T-helper 2 cell treated with Interferon-gamma antibody and Interleukin-4, amounts not matched to agents 5 μg/mL and 100 μg/mL, for 36 hours (primary cell): ENCODE measurements around the gene FHOD3.

Experiments used
- DNase-seq: peaks from one replicate; pipeline ENCODE4 v3.0.0; 2021; ENCODE audit warnings: low spot score
- H3K27ac Mint-ChIP-seq: one replicate; pipeline ENCODE4 v1.8.0; 2021; ENCODE audit warnings: mild to moderate bottlenecking, mixed read lengths
- H3K27me3 Mint-ChIP-seq: one replicate; pipeline ENCODE4 v1.8.0; 2021; ENCODE audit warnings: low read depth, mixed read lengths
- H3K36me3 Mint-ChIP-seq: one replicate; pipeline ENCODE4 v1.8.0; 2021; ENCODE audit warnings: low read depth, mixed read lengths
- H3K4me1 Mint-ChIP-seq: one replicate; pipeline ENCODE4 v1.8.0; 2021; ENCODE audit warnings: low read depth, mixed read lengths
- H3K4me3 Mint-ChIP-seq: one replicate; pipeline ENCODE4 v1.8.0; 2022; ENCODE audit warnings: mild to moderate bottlenecking, moderate library complexity, mixed read lengths
- H3K9me3 Mint-ChIP-seq: one replicate; pipeline ENCODE4 v1.8.0; 2021; ENCODE audit warnings: mixed read lengths

FHOD3 gene

DNA sequence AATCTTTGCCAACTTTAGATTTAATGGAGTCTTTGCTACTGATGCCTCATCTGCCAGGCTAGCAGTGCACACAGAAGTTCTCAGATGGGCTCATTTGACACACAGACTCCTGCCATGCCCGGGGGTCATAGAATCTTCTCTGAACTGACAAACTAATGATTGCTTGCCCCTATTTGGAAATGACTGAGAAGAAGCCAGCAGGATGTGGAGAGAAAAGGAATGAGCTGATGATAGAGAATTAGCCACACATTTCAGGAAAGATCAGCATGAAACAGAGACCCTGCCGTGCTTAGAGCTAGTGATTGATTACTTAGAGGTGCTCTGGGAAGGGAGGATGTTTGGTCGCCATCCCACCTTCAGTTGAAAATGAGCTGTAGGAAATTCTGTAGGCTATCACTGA lies 352.8 kb downstream of the FHOD3 start:
- Mint-ChIP-seq H3K36me3 (no peaks in the 10 kb centered on the region), H3K9me3 (no peaks in the 10 kb centered on the region), H3K4me3 (no peak overlapping the region), H3K27me3 (peaks cover 22% of the 10 kb centered on the region), H3K4me1 (no peaks in the 10 kb centered on the region), H3K27ac (no peak overlapping the region)
- no peak for DNase-seq

DNA sequence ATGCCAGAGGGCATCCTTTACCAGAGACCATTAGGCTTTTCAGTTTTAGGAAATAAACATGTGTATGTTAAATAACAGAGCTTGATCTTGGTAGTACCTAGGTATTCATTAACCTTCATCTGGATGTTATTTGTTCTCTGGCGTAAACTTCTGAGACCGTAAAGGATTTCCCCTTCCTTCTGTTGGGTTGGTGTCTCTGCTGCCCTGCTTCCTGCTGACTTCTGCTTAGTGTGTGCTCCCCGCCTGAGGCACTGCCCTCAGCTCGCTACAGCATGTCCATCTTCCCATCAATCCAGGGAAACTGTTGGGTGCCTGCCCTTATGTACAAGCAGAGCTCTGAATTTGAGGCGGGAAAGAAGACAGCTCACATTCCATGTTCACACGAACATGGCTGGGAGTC lies 353.4 kb downstream of the FHOD3 start:
- H3K9me3 Mint-ChIP-seq: no peaks in the 10 kb centered on the region
- DNase-seq: no peak
- H3K36me3 Mint-ChIP-seq: no peaks in the 10 kb centered on the region
- no peaks in the 10 kb centered on the region for H3K4me1 Mint-ChIP-seq
- no peak overlapping the region for H3K4me3 Mint-ChIP-seq
- H3K27ac Mint-ChIP-seq: no peak overlapping the region
- H3K27me3 Mint-ChIP-seq: peaks cover 22% of the 10 kb centered on the region

DNA sequence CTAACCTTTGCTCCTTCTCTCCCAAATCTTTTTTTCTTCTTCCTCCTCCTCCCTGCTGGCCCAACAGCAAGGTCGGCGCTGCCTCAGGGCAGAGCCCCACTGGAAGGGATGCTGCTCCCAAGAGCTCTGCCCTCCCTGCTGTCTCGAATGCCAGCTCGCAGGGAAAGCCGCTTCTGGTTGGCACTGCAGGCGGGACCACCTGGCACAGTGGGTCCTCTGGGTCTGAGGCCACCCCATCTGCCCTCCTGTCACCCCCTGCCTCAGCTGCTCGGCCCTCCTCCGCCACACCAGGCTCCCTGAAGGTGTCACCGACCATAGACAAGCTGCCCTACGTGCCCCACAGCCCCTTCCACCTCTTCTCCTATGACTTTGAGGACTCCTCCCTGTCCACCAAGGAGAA lies 355.0 kb downstream of the FHOD3 start:
- DNase-seq: no peak
- Mint-ChIP-seq H3K27me3 (peaks cover 20% of the 10 kb centered on the region), H3K9me3 (no peaks in the 10 kb centered on the region), H3K4me3 (no peak overlapping the region), H3K4me1 (no peaks in the 10 kb centered on the region), H3K36me3 (no peaks in the 10 kb centered on the region), H3K27ac (no peak overlapping the region)

DNA sequence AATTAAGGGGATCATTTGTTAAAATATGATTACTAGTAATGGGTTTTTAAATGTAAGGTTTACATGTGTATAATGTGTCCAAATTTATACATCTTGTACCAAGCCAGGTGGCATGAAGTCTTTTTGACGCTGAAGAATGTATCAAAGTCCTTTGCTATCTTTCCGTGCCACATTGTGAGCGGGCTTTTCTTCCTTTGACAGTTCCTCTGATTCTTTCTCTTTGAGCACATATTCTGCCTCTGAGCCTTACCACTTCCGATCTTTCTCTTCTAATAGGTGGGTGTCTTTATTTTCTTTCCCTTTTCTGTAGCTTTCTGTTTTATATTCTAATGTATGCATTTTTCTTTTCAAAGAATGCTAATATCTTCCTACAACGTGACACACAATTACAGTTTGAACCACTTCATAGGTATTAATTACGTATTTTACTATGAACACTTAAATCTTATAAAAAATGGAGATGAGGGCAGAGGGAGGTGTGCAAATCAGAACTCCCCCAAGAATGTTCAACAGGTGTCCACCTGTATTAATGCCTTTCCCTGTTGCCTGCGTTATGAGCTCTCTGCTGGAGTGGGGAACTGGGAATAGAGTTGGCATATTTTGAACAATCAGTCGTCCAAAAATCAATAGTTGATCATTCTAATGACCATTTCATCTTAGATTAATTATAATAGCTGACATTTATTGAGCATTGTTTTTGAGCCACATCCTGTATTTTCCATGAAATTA lies 355.8 kb downstream of the FHOD3 start:
- H3K9me3 Mint-ChIP-seq: no peaks in the 10 kb centered on the region
- H3K36me3 Mint-ChIP-seq: no peaks in the 10 kb centered on the region
- no peak for DNase-seq
- no peaks in the 10 kb centered on the region for H3K4me1 Mint-ChIP-seq
- peaks cover 20% of the 10 kb centered on the region for H3K27me3 Mint-ChIP-seq
- H3K27ac Mint-ChIP-seq: no peak overlapping the region
- H3K4me3 Mint-ChIP-seq: no peak overlapping the region

DNA sequence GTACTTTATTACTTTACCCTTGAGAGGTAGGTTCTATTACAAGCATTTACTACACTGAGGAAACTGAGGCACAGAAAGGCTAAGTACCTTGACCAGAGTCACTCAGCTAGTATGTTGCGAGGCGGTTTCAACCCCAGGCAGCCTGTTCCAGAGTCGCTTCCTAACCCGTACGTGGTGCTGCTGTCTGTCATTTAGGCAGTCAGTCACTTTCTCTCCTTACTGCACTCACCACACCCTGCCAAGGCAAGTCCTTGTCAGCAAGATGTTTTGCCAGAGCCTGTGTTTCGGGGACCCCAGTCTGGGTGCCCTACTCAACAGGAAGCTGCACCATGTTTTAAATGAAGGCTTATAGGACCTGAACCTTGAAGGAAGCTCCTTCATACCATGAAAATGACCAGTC lies 356.4 kb downstream of the FHOD3 start:
- Mint-ChIP-seq H3K4me1 (no peaks in the 10 kb centered on the region), H3K27me3 (peaks cover 20% of the 10 kb centered on the region), H3K4me3 (no peak overlapping the region), H3K27ac (no peak overlapping the region), H3K36me3 (no peaks in the 10 kb centered on the region), H3K9me3 (no peaks in the 10 kb centered on the region)
- no peak for DNase-seq

GRCh38 chr18:36655074-36655473 lies 357.6 kb downstream of the FHOD3 start:
- no peaks in the 10 kb centered on the region for H3K36me3 Mint-ChIP-seq
- peaks cover 14% of the 10 kb centered on the region for H3K27me3 Mint-ChIP-seq
- no peaks in the 10 kb centered on the region for H3K4me1 Mint-ChIP-seq

GRCh38 chr18:36655930-36656329 lies 358.4 kb downstream of the FHOD3 start:
- Mint-ChIP-seq H3K4me1 (no peaks in the 10 kb centered on the region), H3K9me3 (no peaks in the 10 kb centered on the region), H3K27me3 (peaks cover 10% of the 10 kb centered on the region), H3K36me3 (no peaks in the 10 kb centered on the region), H3K27ac (no peak overlapping the region), H3K4me3 (no peak overlapping the region)
- no peak for DNase-seq

More at GRCh38 chr18:36655074-36655473, 357.6 kb downstream of the FHOD3 start:
- Mint-ChIP-seq H3K4me3 (no peak overlapping the region), H3K9me3 (no peaks in the 10 kb centered on the region), H3K27ac (no peak overlapping the region)
- DNase-seq: no peak

GRCh38 chr18:36658611-36659010 lies 361.1 kb downstream of the FHOD3 start:
- Mint-ChIP-seq H3K36me3 (no peaks in the 10 kb centered on the region), H3K27me3 (peaks cover 5% of the 10 kb centered on the region), H3K9me3 (no peaks in the 10 kb centered on the region), H3K4me3 (no peak overlapping the region), H3K4me1 (no peaks in the 10 kb centered on the region), H3K27ac (no peak overlapping the region)
- no peak for DNase-seq

DNA sequence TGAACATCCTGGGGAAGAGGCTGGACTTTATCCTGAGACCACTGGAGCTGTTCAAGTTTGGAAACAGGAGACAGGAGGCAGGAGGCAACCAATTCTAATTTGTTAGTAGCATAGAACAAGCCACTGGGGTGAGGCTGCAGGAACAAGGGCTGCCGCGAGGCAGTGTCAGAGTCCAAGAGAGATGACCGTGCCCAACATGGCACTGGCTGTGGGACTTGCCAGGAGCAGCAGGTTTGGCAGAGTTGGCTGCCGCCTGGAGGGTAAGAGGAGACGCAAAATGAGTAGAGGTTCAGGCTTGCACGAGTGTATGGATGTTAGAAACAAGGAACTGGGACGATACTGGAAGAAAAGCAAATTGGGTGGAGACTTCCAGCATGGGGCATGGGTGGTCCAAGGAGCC lies 362.8 kb downstream of the FHOD3 start:
- no peak for DNase-seq
- Mint-ChIP-seq H3K4me3 (no peak overlapping the region), H3K4me1 (no peaks in the 10 kb centered on the region), H3K27ac (no peak overlapping the region), H3K9me3 (no peaks in the 10 kb centered on the region), H3K36me3 (no peaks in the 10 kb centered on the region), H3K27me3 (no peaks in the 10 kb centered on the region)

- Mint-ChIP-seq H3K4me1 (no peaks in the 10 kb centered on the region), H3K27me3 (no peaks in the 10 kb centered on the region), H3K27ac (no peak overlapping the region), H3K4me3 (no peak overlapping the region), H3K36me3 (no peaks in the 10 kb centered on the region), H3K9me3 (no peaks in the 10 kb centered on the region)
- DNase-seq: no peak
These were observed 364.5 kb downstream of the FHOD3 start for GRCh38 chr18:36661999-36662398.

DNA sequence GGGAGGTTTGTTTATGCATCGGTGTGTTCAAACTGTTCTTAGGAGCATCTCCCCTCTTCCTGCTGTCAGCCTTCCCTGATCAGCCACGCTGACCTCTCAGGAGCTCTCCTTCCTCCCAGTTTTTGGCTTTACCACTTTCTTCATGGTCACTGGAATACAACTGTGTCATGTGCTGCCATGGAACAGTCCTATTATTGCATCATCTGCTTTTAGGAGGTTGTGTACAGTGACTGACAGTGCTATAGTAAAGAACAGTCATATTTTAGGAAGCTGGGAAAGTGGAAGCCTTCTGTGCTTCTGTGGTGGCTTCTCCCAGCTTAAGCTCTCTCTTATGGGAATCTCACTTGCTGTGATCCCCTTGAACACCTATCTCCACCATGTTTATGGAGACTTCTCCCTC lies 365.8 kb downstream of the FHOD3 start:
- no peak overlapping the region for H3K4me3 Mint-ChIP-seq
- no peak for DNase-seq
- no peaks in the 10 kb centered on the region for H3K4me1 Mint-ChIP-seq
- no peaks in the 10 kb centered on the region for H3K36me3 Mint-ChIP-seq
- H3K9me3 Mint-ChIP-seq: no peaks in the 10 kb centered on the region
- peaks cover 2% of the 10 kb centered on the region for H3K27me3 Mint-ChIP-seq
- no peak overlapping the region for H3K27ac Mint-ChIP-seq

DNA sequence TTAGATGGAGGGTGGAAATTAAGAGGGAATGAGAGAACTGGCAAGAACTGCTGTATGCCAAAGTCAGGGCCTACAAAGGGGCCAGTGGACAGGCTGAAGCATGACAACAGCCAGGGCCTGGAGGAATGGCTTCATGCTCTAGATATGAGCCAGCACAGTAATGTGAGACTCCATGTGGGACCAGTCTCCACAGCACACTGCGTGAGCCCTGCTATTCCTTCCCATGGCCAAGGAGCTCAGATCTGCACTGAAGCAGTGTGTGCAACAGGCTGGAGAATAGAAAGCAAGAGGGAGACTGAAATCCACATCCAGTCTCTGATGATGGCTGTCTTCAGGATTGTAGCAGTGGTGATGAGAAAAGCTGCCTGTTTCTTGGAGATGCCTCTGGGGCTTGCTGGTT lies 368.4 kb downstream of the FHOD3 start:
- Mint-ChIP-seq H3K4me3 (no peak overlapping the region), H3K9me3 (no peaks in the 10 kb centered on the region), H3K4me1 (no peaks in the 10 kb centered on the region), H3K27ac (no peak overlapping the region), H3K27me3 (peaks cover 13% of the 10 kb centered on the region), H3K36me3 (no peaks in the 10 kb centered on the region)
- no peak for DNase-seq

- DNase-seq: no peak
- H3K36me3 Mint-ChIP-seq: no peaks in the 10 kb centered on the region
These were observed 370.3 kb downstream of the FHOD3 start for GRCh38 chr18:36667811-36668210.

DNA sequence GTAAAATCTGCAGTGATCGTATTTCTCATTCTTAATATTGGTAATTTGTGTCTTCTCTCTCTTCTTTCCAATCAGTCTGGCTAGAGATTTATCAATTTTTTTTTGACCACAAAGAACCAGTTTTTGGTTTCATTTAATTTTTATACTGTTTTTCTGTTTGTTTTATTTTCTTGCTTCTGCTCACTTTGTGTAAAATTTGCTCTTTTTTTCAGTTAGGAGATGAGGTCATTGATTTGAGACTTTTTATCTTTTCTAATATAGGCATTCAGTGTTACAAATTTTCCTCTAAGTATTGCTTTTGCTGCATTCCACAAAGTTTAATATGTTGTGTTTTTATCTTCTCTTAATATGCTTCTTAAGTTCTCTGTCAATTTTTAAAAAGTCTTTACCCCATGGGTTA lies 370.8 kb downstream of the FHOD3 start:
- H3K27me3 Mint-ChIP-seq: peaks cover 17% of the 10 kb centered on the region
- no peaks in the 10 kb centered on the region for H3K9me3 Mint-ChIP-seq
- H3K27ac Mint-ChIP-seq: no peak overlapping the region
- no peak overlapping the region for H3K4me3 Mint-ChIP-seq
- no peaks in the 10 kb centered on the region for H3K36me3 Mint-ChIP-seq
- no peak for DNase-seq
- H3K4me1 Mint-ChIP-seq: peaks cover 3% of the 10 kb centered on the region

More at GRCh38 chr18:36667811-36668210, 370.3 kb downstream of the FHOD3 start:
- peaks cover 17% of the 10 kb centered on the region for H3K27me3 Mint-ChIP-seq
- H3K4me1 Mint-ChIP-seq: peaks cover under 1% of the 10 kb centered on the region
- no peak overlapping the region for H3K4me3 Mint-ChIP-seq
- no peaks in the 10 kb centered on the region for H3K9me3 Mint-ChIP-seq
- H3K27ac Mint-ChIP-seq: no peak overlapping the region
